ENCODE results near the gene HOOK2. TPM values are rescaled to one million over a fixed set of nuclear protein-coding genes. Genes with fewer than 3 reads are reported as not detected.

Gene HOOK2
- total and polyA plus RNA-seq, 2 of the 13 experiments (the other 11 are each of a cell fraction or from before 2014, with no cell fraction given), result 9.2 to 12.9 TPM

- TF ChIP-seq ZBTB10 (CRISPR knock-in tag; IDR thresholded peaks at IDR 0.05; ENCODE audit: borderline replicate concordance) (no peak), MXD3 (CRISPR knock-in tag; IDR thresholded peaks at IDR 0.05) (peak; percentile 80; the same call in 1 of the 2 replicates), HOXA5 (CRISPR knock-in tag; IDR thresholded peaks at IDR 0.05) (peak; percentile 30; the same call in 1 of the 2 replicates), ZNF333 (CRISPR knock-in tag; IDR thresholded peaks at IDR 0.05; ENCODE audit: borderline replicate concordance) (peak; percentile 74; the same call in 1 of the 2 replicates), ZNF24 (IDR thresholded peaks at IDR 0.05) (no peak), ZNF687 (CRISPR knock-in tag; IDR thresholded peaks at IDR 0.05) (peak; percentile 87), PHF20 (CRISPR knock-in tag; IDR thresholded peaks at IDR 0.05) (peak; percentile 67; the same call in 1 of the 2 replicates), THAP11 (CRISPR knock-in tag; IDR thresholded peaks at IDR 0.05) (peak; percentile 73), PITX1 (CRISPR knock-in tag; IDR thresholded peaks at IDR 0.05) (peak; percentile 22; the same call in 1 of the 2 replicates), ZNF138 (CRISPR knock-in tag; IDR thresholded peaks at IDR 0.05; ENCODE audit: low read depth) (no peak), MZF1 (CRISPR knock-in tag; IDR thresholded peaks at IDR 0.05; ENCODE audit: borderline replicate concordance) (no peak), TBX2 (CRISPR knock-in tag; IDR thresholded peaks at IDR 0.05; ENCODE audit: borderline replicate concordance) (peak; percentile 61; the same call in 1 of the 2 replicates)
These were observed 18.2 kb upstream of the HOOK2 start (continued) for GRCh38 chr19:12793290-12794195.

All from HepG2 (cell line).